Thoracic aorta (tissue), 2 donors: ENCODE data around the gene SHE. TPM values are rescaled to one million over a fixed set of nuclear protein-coding genes. Genes with fewer than 3 reads are reported as not detected.

ENCODE experiments used
- ATAC-seq: fragments of 150-250 bp; one replicate; pipeline ENCODE4 v1.8.0; 2017; ENCODE audit warnings: low read depth; ENCODE audit not compliant: insufficient number of reproducible peaks, low FRiP score
- DNase-seq: peaks from one replicate; pipeline ENCODE4 v3.0.0-alpha.2; 2020; ENCODE audit warnings: low spot score
- H3K27ac ChIP-seq, 2 donors: fragments of 200-600 bp; sonication (generic); 1 replicate in 1 of 2; 2 replicates in 1 of 2; pipeline ENCODE4 v1.5.1; 2016; ENCODE audit warnings: mild to moderate bottlenecking in 2 of 2, moderate library complexity in 2 of 2
- H3K27me3 ChIP-seq: fragments of 200-600 bp; sonication (generic); replicated peaks from 2 replicates; pipeline ENCODE4 v1.6.0; 2016; ENCODE audit warnings: mild to moderate bottlenecking; ENCODE audit not compliant: insufficient read depth
- H3K36me3 ChIP-seq: fragments of 200-600 bp; sonication (generic); one replicate; pipeline ENCODE4 v1.5.1; 2016
- H3K4me1 ChIP-seq, 2 donors: fragments of 200-600 bp; sonication (generic); 1 replicate in 1 of 2; 2 replicates in 1 of 2; pipeline versions ENCODE4 v1.5.1 to v1.6.0; 2016; ENCODE audit warnings: low read depth in 2 of 2, mild to moderate bottlenecking in 1 of 2; ENCODE audit not compliant: control insufficient read depth in 1 of 2
- H3K4me3 ChIP-seq: fragments of 200-600 bp; sonication (generic); 2 replicates; pipeline ENCODE4 v1.5.1; 2016; ENCODE audit warnings: mild to moderate bottlenecking
- H3K9me3 ChIP-seq: fragments of 200-600 bp; sonication (generic); 2 replicates; pipeline ENCODE4 v1.5.1; 2016
- total RNA-seq, 2 donors: library from RNA; depleted of rRNA; stranded (reverse); fragments of >200 nt; gene quantifications; one replicate each; pipeline versions ENCODE4 v1.1.0 to v1.2.3, GENCODE V29; 2016
- TF ChIP-seq, protein P1 (sequence below): fragments of 200-600 bp; sonication (generic); IDR thresholded peaks from one replicate; pipeline ENCODE4 v1.5.1; 2019; ENCODE audit warnings: antibody characterized with exemption

The SHE gene
- total RNA-seq, 2 donors from 2014 or later: 6.1 to 15.2 TPM

DNA sequence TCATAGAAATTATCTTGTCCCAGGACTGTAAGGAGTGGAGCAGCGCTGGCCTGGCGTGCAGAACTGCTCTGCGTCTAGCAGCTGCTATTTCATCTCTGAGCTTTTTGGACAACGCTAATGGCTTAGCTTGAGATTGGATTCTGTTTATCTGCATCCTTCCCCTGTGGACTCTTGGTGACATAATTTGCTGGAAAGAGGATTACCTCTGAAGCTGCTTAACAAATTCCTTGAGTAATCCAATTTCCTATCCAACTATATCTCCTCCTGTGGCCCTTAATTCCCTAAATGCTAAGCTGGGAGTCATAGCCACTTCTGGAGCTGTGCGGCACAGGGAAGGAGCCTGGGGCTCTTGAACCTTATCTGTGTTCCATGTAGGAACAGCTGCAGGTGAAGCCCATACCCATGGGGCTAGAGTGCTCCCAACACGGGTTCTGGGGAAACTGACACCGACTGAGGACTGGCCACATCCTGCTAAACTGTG is 53.8 kb downstream of the SHE start:
- Histone ChIP-seq H3K27me3 (no peaks in the 10 kb centered on the region), H3K9me3 (no peaks in the 10 kb centered on the region), H3K27ac (no peak overlapping the region), H3K4me3 (no peak overlapping the region), H3K36me3 (peaks cover 4% of the 10 kb centered on the region), H3K4me1 (peaks cover 0 to 6% of the 10 kb centered on the region in 2 donors)
- no peak for ATAC-seq
- no peak for DNase-seq
- TF ChIP-seq, protein P1, sequence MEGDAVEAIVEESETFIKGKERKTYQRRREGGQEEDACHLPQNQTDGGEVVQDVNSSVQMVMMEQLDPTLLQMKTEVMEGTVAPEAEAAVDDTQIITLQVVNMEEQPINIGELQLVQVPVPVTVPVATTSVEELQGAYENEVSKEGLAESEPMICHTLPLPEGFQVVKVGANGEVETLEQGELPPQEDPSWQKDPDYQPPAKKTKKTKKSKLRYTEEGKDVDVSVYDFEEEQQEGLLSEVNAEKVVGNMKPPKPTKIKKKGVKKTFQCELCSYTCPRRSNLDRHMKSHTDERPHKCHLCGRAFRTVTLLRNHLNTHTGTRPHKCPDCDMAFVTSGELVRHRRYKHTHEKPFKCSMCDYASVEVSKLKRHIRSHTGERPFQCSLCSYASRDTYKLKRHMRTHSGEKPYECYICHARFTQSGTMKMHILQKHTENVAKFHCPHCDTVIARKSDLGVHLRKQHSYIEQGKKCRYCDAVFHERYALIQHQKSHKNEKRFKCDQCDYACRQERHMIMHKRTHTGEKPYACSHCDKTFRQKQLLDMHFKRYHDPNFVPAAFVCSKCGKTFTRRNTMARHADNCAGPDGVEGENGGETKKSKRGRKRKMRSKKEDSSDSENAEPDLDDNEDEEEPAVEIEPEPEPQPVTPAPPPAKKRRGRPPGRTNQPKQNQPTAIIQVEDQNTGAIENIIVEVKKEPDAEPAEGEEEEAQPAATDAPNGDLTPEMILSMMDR: no peak

DNA sequence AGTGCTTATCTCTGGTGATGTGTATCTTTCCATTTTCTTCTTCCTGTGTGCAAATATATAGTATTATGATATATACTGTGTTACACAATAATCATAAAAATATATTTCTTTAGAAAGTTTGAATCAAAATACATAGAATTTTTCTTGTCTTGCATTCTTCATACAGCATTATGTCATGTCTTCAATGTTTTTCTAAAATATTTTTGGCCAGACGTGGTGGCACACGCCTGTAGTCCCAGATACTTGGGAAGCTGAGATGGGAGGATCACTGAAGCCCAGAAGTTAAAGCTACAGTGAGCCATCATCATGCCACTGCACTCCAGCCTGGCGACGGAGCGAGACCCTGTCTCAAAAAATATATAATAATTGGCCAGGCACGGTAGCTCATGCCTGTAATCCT is 55.4 kb downstream of the SHE start:
- ATAC-seq: no peak
- no peaks in the 10 kb centered on the region for H3K4me1 ChIP-seq
- TF ChIP-seq, protein P1: no peak
- no peak for DNase-seq
- no peak overlapping the region for H3K27ac ChIP-seq
- H3K36me3 ChIP-seq: peaks cover 4% of the 10 kb centered on the region
- H3K9me3 ChIP-seq: no peaks in the 10 kb centered on the region
- no peaks in the 10 kb centered on the region for H3K27me3 ChIP-seq
- H3K4me3 ChIP-seq: no peak overlapping the region

DNA sequence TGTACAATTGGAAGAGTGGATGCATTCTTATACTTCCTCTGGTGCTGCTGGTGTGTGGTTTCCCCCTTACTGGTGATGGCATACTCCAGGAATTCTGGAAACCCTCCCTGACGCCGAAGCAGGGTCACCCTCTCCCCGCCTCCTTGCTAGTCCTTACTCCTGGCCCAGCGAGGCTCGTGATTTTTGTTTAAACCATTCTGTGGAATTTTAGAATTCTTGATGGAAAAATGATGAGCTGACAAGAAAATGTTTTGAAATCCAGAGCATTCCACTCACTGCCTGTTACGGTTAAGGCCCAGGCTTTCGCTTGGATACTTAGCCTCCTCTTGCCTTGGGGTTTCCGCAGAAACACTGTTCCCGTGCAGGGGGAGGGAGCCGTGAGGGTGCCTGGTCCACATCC is 55.9 kb downstream of the SHE start:
- Histone ChIP-seq H3K36me3 (peaks cover 4% of the 10 kb centered on the region), H3K4me3 (no peak overlapping the region), H3K9me3 (no peaks in the 10 kb centered on the region), H3K27ac (no peak overlapping the region), H3K4me1 (no peaks in the 10 kb centered on the region), H3K27me3 (no peaks in the 10 kb centered on the region)
- TF ChIP-seq, protein P1: no peak
- ATAC-seq (no peak), DNase-seq (no peak)

DNA sequence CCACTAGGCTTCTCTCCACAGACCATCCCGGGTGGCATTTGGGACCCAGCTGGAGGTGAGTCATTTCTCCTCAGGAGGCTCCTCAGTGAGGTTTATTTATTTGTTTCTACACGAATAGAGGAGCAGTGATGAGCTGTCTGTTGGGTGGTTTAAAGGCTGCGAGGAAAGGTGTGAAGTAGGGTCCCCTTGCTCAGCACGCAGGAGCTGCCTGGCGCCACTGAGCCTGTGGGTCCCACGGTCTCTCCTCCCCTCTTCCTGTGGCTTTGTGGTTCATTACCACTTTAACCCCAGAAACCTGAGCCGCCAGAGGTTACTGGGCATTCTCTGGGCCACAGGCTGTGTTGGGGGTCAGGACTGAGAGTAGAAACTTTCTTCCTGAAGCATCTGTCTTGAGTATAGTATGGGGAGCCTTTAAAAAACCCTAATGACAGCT is 57.2 kb downstream of the SHE start:
- Histone ChIP-seq H3K27ac (no peak overlapping the region), H3K4me1 (no peaks in the 10 kb centered on the region), H3K36me3 (peaks cover 4% of the 10 kb centered on the region), H3K27me3 (no peaks in the 10 kb centered on the region), H3K4me3 (no peak overlapping the region), H3K9me3 (no peaks in the 10 kb centered on the region)
- TF ChIP-seq, protein P1: no peak
- ATAC-seq (no peak), DNase-seq (no peak)

DNA sequence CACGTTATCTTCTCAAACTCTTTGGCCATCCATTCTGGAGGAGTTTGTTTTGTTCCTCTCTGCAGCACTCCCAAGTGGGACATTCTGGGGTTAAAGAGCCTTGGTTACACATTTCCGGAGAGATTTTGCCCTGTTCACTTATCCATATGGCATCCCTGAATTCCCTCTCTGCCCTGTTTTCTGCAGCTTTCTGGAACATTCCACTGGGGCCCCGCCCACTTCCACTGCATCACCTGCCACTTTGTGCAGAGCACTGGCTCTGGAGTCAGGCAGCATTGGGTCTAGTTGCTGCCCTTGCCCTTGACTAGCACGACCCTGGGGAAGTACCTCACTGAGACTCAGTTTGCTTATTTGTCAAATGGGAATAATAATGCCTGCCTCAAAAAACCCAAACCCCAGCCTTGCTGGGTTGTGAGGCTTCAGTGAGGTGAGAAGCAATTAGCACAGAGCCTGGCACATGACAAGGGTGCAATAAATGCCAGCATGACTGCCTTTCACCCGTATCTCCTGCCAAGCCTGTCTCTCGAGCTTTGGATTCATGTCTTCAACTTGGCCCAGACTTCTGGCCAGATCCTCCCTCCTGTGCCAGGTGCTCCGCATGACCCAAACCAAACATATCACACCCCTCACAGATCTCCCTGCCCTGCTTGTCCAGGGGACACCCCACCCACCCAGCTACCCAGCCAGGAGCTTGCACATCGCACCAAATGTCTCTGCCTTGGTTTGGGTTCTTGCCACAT is 58.8 kb downstream of the SHE start:
- Histone ChIP-seq H3K27me3 (no peaks in the 10 kb centered on the region), H3K36me3 (peaks cover 3% of the 10 kb centered on the region), H3K9me3 (no peaks in the 10 kb centered on the region), H3K27ac (no peak overlapping the region), H3K4me3 (no peak overlapping the region), H3K4me1 (no peaks in the 10 kb centered on the region)
- TF ChIP-seq, protein P1: no peak
- DNase-seq (no peak), ATAC-seq (no peak)
